Fibroblast of upper back skin (primary cell): ENCODE data around the gene DNAH9.
"Not testable (repeated sequence)": the region's sequence is repeated elsewhere in the genome, so short reads cannot be mapped to it uniquely, and the experiment has no call there.

Source experiments
- DNase-seq: peaks from one replicate; pipeline ENCODE4 v3.0.0-alpha.2; 2013

Gene DNAH9

GRCh38 chr17:11928436-11928835 lies 330.2 kb downstream of the DNAH9 start:
- no peak for DNase-seq

GRCh38 chr17:11932337-11932898 lies 334.1 kb downstream of the DNAH9 start:
- DNase-seq, result no peak

- DNase-seq, result peak; percentile 43
Observed at GRCh38 chr17:11935734-11936406, 337.6 kb downstream of the DNAH9 start.

GRCh38 chr17:11940904-11941303 lies 342.6 kb downstream of the DNAH9 start:
- no peak for DNase-seq

- DNase-seq, result not testable (repeated sequence)
Observed at GRCh38 chr17:11943086-11943485, 344.8 kb downstream of the DNAH9 start.

- no peak for DNase-seq
Observed at GRCh38 chr17:11943759-11944347, 345.6 kb downstream of the DNAH9 start.

GRCh38 chr17:11944587-11944986 lies 346.3 kb downstream of the DNAH9 start:
- DNase-seq, result peak; percentile 18

GRCh38 chr17:11948789-11949188 lies 350.5 kb downstream of the DNAH9 start:
- DNase-seq, result peak; percentile 83

GRCh38 chr17:11949571-11949970 lies 351.3 kb downstream of the DNAH9 start:
- DNase-seq, result not testable (repeated sequence)

- DNase-seq, result peak; percentile 5
Observed at GRCh38 chr17:11950771-11951519, 352.7 kb downstream of the DNAH9 start.

- no peak for DNase-seq
Observed at GRCh38 chr17:11952610-11953009, 354.3 kb downstream of the DNAH9 start.

GRCh38 chr17:11953924-11954323 lies 355.7 kb downstream of the DNAH9 start:
- DNase-seq, result no peak

GRCh38 chr17:11954936-11955335 lies 356.7 kb downstream of the DNAH9 start:
- no peak for DNase-seq

- no peak for DNase-seq
Observed at GRCh38 chr17:11969565-11969964, 371.3 kb downstream of the DNAH9 start.

- not testable (repeated sequence) for DNase-seq
Observed at GRCh38 chr17:11972741-11973140, 374.5 kb downstream of the DNAH9 start.

GRCh38 chr17:11979795-11980194 lies 381.5 kb downstream of the DNAH9 start:
- no peak for DNase-seq

GRCh38 chr17:11980813-11981212 lies 382.5 kb downstream of the DNAH9 start:
- no peak for DNase-seq

GRCh38 chr17:11981862-11982261 lies 383.6 kb downstream of the DNAH9 start:
- no peak for DNase-seq

GRCh38 chr17:11986179-11986941 lies 388.1 kb downstream of the DNAH9 start:
- DNase-seq, result no peak

GRCh38 chr17:11986942-11987329 lies 388.7 kb downstream of the DNAH9 start:
- DNase-seq, result peak; percentile 49

GRCh38 chr17:11990363-11990983 lies 392.2 kb downstream of the DNAH9 start:
- DNase-seq, result no peak

- no peak for DNase-seq
Observed at GRCh38 chr17:11991461-11991860, 393.2 kb downstream of the DNAH9 start.
